AG09319 (cell line): ENCODE data around the gene TMEM117.
A peak's percentile ranks its signal among the peaks of the same experiment; 100 is the strongest.

Experiments
- DNase-seq: peaks from one replicate; pipeline ENCODE4 v3.0.0-alpha.2; 2010; ENCODE audit warnings: low read depth; ENCODE audit errors: extremely low read depth
- CTCF ChIP-seq: IDR thresholded peaks from 2 replicates; pipeline ENCODE4 v1.5.1; 2011; ENCODE audit warnings: low read depth, mild to moderate bottlenecking, inconsistent platforms, low read length, moderate library complexity

TMEM117 gene

GRCh38 chr12:43899574-43899973, 63.7 kb downstream of the TMEM117 start:
- TF ChIP-seq CTCF = no peak
- no peak for DNase-seq

GRCh38 chr12:43903686-43904085, 67.8 kb downstream of the TMEM117 start:
- DNase-seq = no peak
- no peak for TF ChIP-seq CTCF

- TF ChIP-seq CTCF = no peak
- DNase-seq = no peak
Observed at GRCh38 chr12:43912859-43913258, 77.0 kb downstream of the TMEM117 start.

GRCh38 chr12:43914391-43914790, 78.5 kb downstream of the TMEM117 start:
- TF ChIP-seq CTCF = no peak
- no peak for DNase-seq

- peak; percentile 25 for TF ChIP-seq CTCF
- DNase-seq = no peak
Observed at GRCh38 chr12:43914923-43915468, 79.1 kb downstream of the TMEM117 start.

GRCh38 chr12:43917896-43918295, 82.0 kb downstream of the TMEM117 start:
- no peak for TF ChIP-seq CTCF
- DNase-seq = no peak

- DNase-seq = no peak
Observed at GRCh38 chr12:43921666-43922337, 85.9 kb downstream of the TMEM117 start.

More at GRCh38 chr12:43921666-43922337, 85.9 kb downstream of the TMEM117 start:
- no peak for TF ChIP-seq CTCF
